NCI-H2081 (cell line): ENCODE data around the gene COPZ1.

ENCODE experiments used
- DNase-seq, 2 experiments: peaks; one replicate each; lab custom pipeline; 2025; lab: John Stamatoyannopoulos, UW

The COPZ1 gene

GRCh38 chr12:54394281-54394719 lies 69.4 kb downstream of the COPZ1 start:
- peak; percentile 48 to 51 for DNase-seq

DNA sequence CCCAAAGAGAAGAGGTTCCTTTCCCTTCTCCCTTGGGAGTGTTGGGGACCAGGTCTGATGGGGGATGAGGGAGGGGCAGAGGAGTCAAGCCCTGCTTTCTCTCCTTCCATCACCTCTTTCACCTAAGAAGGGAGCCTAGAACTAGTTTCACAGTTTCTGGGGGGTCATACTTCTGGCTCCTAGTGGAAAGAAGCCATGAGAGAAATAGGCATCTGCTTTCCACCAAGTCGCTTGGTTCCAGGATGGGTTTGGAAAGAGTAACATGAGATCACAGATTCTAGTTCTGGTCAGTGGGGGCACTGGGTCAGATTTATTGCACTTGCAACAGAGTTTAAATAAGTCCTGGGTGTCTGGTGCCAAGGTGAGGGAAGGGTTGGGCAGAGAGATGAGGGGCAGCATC lies 70.1 kb downstream of the COPZ1 start:
- DNase-seq = no peak

- no peak for DNase-seq
These were observed 70.6 kb downstream of the COPZ1 start for GRCh38 chr12:54395545-54395944.

GRCh38 chr12:54397157-54397556 lies 72.2 kb downstream of the COPZ1 start:
- no peak for DNase-seq

- no peak for DNase-seq
These were observed 73.3 kb downstream of the COPZ1 start for GRCh38 chr12:54398218-54398617.

DNA sequence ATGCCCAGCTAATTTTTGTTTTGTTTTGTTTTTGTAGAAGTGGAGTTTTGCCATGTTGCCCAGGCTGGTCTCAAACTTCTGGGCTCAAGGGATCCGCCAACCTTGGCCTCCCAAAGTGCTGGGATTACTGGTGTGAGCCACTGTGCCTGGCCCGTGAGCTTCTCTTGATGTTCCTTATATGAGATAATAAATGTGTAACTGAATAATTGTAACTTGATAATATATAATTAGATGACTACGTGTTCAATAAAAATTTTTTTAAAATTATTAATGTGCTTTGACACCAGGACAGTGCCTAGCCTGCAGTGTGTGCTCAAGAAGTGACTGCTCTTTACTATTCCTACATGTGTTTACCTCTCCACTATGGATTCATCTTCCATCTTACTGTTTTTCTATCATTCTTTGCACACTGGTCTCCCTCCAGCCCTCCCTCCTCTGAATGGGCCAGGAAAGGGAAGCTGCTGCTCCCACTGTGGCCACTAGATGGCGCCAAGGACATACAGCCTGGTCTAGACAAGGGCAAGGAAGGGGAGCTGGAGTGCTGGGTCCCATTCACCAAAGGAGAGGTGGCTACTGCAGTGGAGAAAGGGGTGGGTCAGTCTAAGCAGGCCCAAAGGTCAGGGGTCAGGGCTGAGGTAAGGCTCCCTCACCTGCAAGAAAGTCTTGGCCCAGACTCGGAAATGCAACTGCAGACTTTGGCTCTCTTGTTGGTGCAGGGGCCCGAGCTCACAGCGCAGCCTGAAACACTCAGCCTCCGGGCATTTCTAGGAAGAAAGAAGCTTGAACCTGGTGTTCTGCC lies 74.3 kb downstream of the COPZ1 start:
- peak; percentile 70 to 76 for DNase-seq

DNA sequence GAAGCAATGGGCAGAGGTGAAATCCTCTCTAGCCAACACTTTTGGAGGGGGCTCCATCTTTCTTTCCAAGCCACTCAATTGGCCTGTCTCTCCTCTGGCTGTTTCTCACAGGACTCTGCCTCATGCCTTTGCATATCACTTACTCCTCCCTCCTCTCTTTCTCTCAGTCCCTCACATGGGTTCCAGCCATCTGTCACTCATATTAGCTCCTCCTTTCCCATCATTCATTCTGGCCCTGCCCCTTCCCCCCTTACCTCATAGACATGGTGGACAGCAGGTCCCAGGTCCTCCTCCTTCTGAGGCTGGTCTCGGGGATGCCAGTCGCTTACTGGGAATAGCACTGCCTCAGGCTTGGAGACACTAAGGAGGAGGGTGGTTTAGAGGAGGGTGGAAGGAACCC lies 76.2 kb downstream of the COPZ1 start:
- DNase-seq = no peak
